Endothelial cell of umbilical vein (primary cell): Measurements from ENCODE around the gene CNFN. TPM values are rescaled to one million over a fixed set of nuclear protein-coding genes. Genes with fewer than 3 reads are reported as not detected.
A peak's percentile ranks its signal among the peaks of the same experiment; 100 is the strongest.

Experiments used
- BruUV-seq: library from RNA; stranded (reverse); fragments of 400-500 nt; replicated peaks from 2 replicates; lab custom pipeline; 2021; lab: Mats Ljungman, UMichigan
- CTCF ChIA-PET: fragments of 300-600, 350-600 bp; sonication (Branson Sonifier 250); formaldehyde crosslinking; loops from one replicate; lab custom pipeline; 2021; ENCODE audit warnings: antibody characterized with exemption, inconsistent platforms; lab: Charles Lee
- POLR2A ChIA-PET: fragments of 300-600, 350-600 bp; sonication (Branson Sonifier 250); formaldehyde crosslinking; loops from one replicate; lab custom pipeline; 2021; ENCODE audit warnings: antibody characterized with exemption, inconsistent platforms; lab: Charles Lee
- DNase-seq: peaks from one replicate; pipeline ENCODE4 v3.0.0-alpha.2; 2011; ENCODE audit warnings: low read depth, low spot score
- FAIRE-seq: peaks from 2 replicates; lab custom pipeline; 2011; peaks lifted over from hg19 to GRCh38; lab: Jason Lieb, UNC
- H2AFZ ChIP-seq: 2 replicates; pipeline ENCODE4 v1.6.0; 2012; ENCODE audit warnings: low read depth, low read length, control low read depth, inconsistent platforms
- H3K27ac ChIP-seq: 2 replicates; pipeline ENCODE4 v1.5.1; 2011; ENCODE audit warnings: low read depth, mild to moderate bottlenecking, control low read depth, low read length, moderate library complexity; ENCODE audit not compliant: insufficient read depth
- H3K27me3 ChIP-seq, 2 experiments: 2 replicates each; pipeline versions ENCODE4 v1.6.0 to v1.6.1; 2011; ENCODE audit warnings: low read length in 2 of 2, mixed read lengths in 1 of 2; ENCODE audit not compliant: control insufficient read depth in 2 of 2, insufficient read depth in 2 of 2
- H3K36me3 ChIP-seq, 2 experiments: 2 replicates in 1 of 2; 3 replicates in 1 of 2; pipeline ENCODE4 v1.5.1; 2011; ENCODE audit warnings: low read length in 2 of 2, mild to moderate bottlenecking in 1 of 2, moderate library complexity in 1 of 2; ENCODE audit not compliant: control insufficient read depth in 2 of 2, insufficient read depth in 2 of 2; ENCODE audit errors: extremely low read depth in 1 of 2
- H3K4me1 ChIP-seq: 3 replicates; pipeline ENCODE4 v1.5.1; 2011; ENCODE audit warnings: mild to moderate bottlenecking, low read length; ENCODE audit not compliant: control insufficient read depth, insufficient read depth; ENCODE audit errors: extremely low read depth
- H3K4me2 ChIP-seq: 2 replicates; pipeline ENCODE4 v1.6.1; 2011; ENCODE audit warnings: low read length, control low read depth, mixed read lengths; ENCODE audit not compliant: insufficient read depth
- H3K4me3 ChIP-seq, 3 experiments: fragments of 200-600 bp in 1 of 3; sonication (generic), shearing (Covaris generic) in 1 of 3; replicated peaks in 1 of 3; 2 replicates each; pipeline ENCODE4 v1.5.1; 2011 to 2016; ENCODE audit warnings: control low read depth in 3 of 3, low read length in 3 of 3, mild to moderate bottlenecking in 2 of 3, inconsistent platforms in 1 of 3, low read depth in 1 of 3, moderate library complexity in 1 of 3; ENCODE audit not compliant: insufficient read depth in 1 of 3
- H3K79me2 ChIP-seq: 2 replicates; pipeline ENCODE4 v1.6.0; 2012; ENCODE audit warnings: low read length, inconsistent platforms; ENCODE audit not compliant: control insufficient read depth, insufficient read depth
- H3K9ac ChIP-seq: replicated peaks from 2 replicates; pipeline ENCODE3; 2011; ENCODE audit warnings: low read length, control low read depth; ENCODE audit not compliant: insufficient read depth; ENCODE audit errors: extremely low read depth
- H3K9me1 ChIP-seq: replicated peaks from 3 replicates; pipeline ENCODE4 v1.6.0; 2011; ENCODE audit warnings: mild to moderate bottlenecking, low read length; ENCODE audit not compliant: control insufficient read depth, insufficient read depth; ENCODE audit errors: extremely low read depth
- H3K9me3 ChIP-seq: replicated peaks from 2 replicates; pipeline ENCODE4 v1.5.1; 2012; ENCODE audit warnings: low read length, inconsistent platforms; ENCODE audit not compliant: control insufficient read depth, insufficient read depth
- H4K20me1 ChIP-seq: replicated peaks from 2 replicates; pipeline ENCODE3; 2011; ENCODE audit warnings: mild to moderate bottlenecking, low read length; ENCODE audit not compliant: control insufficient read depth, insufficient read depth; ENCODE audit errors: extremely low read depth
- CTCF ChIP-seq, 2 donors: IDR thresholded peaks; 1 replicate in 1 of 2; 2 replicates in 1 of 2; pipeline ENCODE4 v1.5.1; 2011; ENCODE audit warnings: low read length in 2 of 2, mild to moderate bottlenecking in 2 of 2, moderate library complexity in 2 of 2, control low read depth in 1 of 2, inconsistent platforms in 1 of 2, low read depth in 1 of 2; ENCODE audit not compliant: insufficient read depth in 1 of 2; ENCODE audit errors: extremely low read depth in 1 of 2
- EZH2 ChIP-seq: IDR thresholded peaks from 2 replicates; pipeline ENCODE4 v1.6.1; 2012; ENCODE audit warnings: borderline replicate concordance, low read depth, mild to moderate bottlenecking, moderate library complexity, low read length, inconsistent platforms; ENCODE audit not compliant: severe bottlenecking
- FOS ChIP-seq: IDR thresholded peaks from 2 replicates; pipeline ENCODE4 v1.6.1; 2011; ENCODE audit warnings: mild to moderate bottlenecking, low read length, moderate library complexity, borderline replicate concordance; ENCODE audit not compliant: insufficient read depth
- GATA2 ChIP-seq: IDR thresholded peaks from 2 replicates; pipeline ENCODE4 v1.7.0; 2011; ENCODE audit warnings: low read depth, mild to moderate bottlenecking, moderate library complexity, mixed read lengths, low read length; ENCODE audit not compliant: insufficient read length, insufficient read depth
- JUN ChIP-seq: IDR thresholded peaks from 2 replicates; pipeline ENCODE4 v1.6.1; 2011; ENCODE audit warnings: borderline replicate concordance, low read depth; ENCODE audit not compliant: insufficient read length, insufficient read depth
- MAX ChIP-seq: IDR thresholded peaks from 2 replicates; pipeline ENCODE4 v1.6.1; 2011; ENCODE audit not compliant: insufficient read depth, insufficient read length
- MYC ChIP-seq: IDR thresholded peaks from one replicate; pipeline ENCODE4 v1.6.1; 2011; ENCODE audit warnings: mild to moderate bottlenecking, low read depth, low read length
- POLR2A ChIP-seq: IDR thresholded peaks from 2 replicates; pipeline ENCODE4 v1.6.1; 2012; ENCODE audit warnings: low read depth, mild to moderate bottlenecking, control low read depth, low read length
- POLR2AphosphoS5 ChIP-seq: IDR thresholded peaks from 2 replicates; pipeline ENCODE4 v1.6.1; 2012; ENCODE audit warnings: low read depth, mild to moderate bottlenecking, control low read depth, low read length, moderate library complexity; ENCODE audit not compliant: insufficient read depth
- dilution Hi-C: fragments of 300-500 bp; cut with MboI; formaldehyde crosslinking; loops from one replicate; pipeline ENCODE4 v1.15.0; 2019; ENCODE audit warnings: low sequenced_read_pairs; ENCODE audit not compliant: extremely low pct_ligation_motif_present
- intact Hi-C: fragments of 100-400 bp; cut with micrococcal nuclease; formaldehyde crosslinking; loops from one replicate; pipeline ENCODE4 v1.10.0; 2022
- polyA plus RNA-seq, 4 experiments: library from polyadenylated mRNA; depleted of rRNA in 3 of 4; stranded (reverse) in 3 of 4; unstranded in 1 of 4; fragments of >200 nt; gene quantifications; 2 replicates each; pipeline versions ENCODE4 v1.2.1 to v1.2.3, GENCODE V29; 2011 to 2012; ENCODE audit warnings: missing spikeins in 1 of 4
- total RNA-seq: library from RNA; stranded (reverse); gene quantifications from 2 replicates; pipeline ENCODE4 v1.2.3, GENCODE V29; 2021

CNFN gene
- total and polyA plus RNA-seq, 2 donors (not counting 3 experiments of a cell fraction or from before 2014, with no cell fraction given), result 0.23 to 0.73 TPM

GRCh38 chr19:42362891-42363440 lies 27.1 kb downstream of the CNFN start:
- H3K9me3 ChIP-seq, result no peaks in the 10 kb centered on the region
- no peak overlapping the region for H3K9ac ChIP-seq
- intact Hi-C loops, result no loop called here
- ChIA-PET CTCF (no interaction called here), POLR2A (no interaction called here)
- DNase-seq (no peak), FAIRE-seq (no peak)
- no peaks in the 10 kb centered on the region for H3K9me1 ChIP-seq
- no peak overlapping the region for H3K4me3 ChIP-seq
- no peak overlapping the region for H3K4me2 ChIP-seq
- H2AFZ ChIP-seq, result no peak overlapping the region
- no peaks in the 10 kb centered on the region for H3K4me1 ChIP-seq
- BruUV-seq, result no TSS peak
- no peak for TF ChIP-seq MAX
- TF ChIP-seq GATA2, result no peak
- TF ChIP-seq POLR2AphosphoS5, result no peak
- no peaks in the 10 kb centered on the region for H3K79me2 ChIP-seq
- peaks cover 0 to 11% of the 10 kb centered on the region in 2 experiments for H3K36me3 ChIP-seq
- dilution Hi-C loops, result no loop called here
- H3K27me3 ChIP-seq, result no peaks in the 10 kb centered on the region
- no peaks in the 10 kb centered on the region for H4K20me1 ChIP-seq
- no peak overlapping the region for H3K27ac ChIP-seq

- DNase-seq (no peak), FAIRE-seq (no peak)
- H3K4me1 ChIP-seq, result no peaks in the 10 kb centered on the region
- no peaks in the 10 kb centered on the region for H3K9me1 ChIP-seq
- ChIA-PET CTCF (no interaction called here), POLR2A (no interaction called here)
- no peaks in the 10 kb centered on the region for H4K20me1 ChIP-seq
- no peaks in the 10 kb centered on the region for H3K79me2 ChIP-seq
- TSS peak; percentile 5 for BruUV-seq
- dilution Hi-C loops, result no loop called here
- H3K4me3 ChIP-seq, result no peak overlapping the region
- intact Hi-C loops, result no loop called here
- no peaks in the 10 kb centered on the region for H3K9me3 ChIP-seq
- H3K9ac ChIP-seq, result no peak overlapping the region
- H3K36me3 ChIP-seq, result peaks cover 0 to 14% of the 10 kb centered on the region in 2 experiments
- H2AFZ ChIP-seq, result no peak overlapping the region
- H3K4me2 ChIP-seq, result no peak overlapping the region
- no peaks in the 10 kb centered on the region for H3K27me3 ChIP-seq
- TF ChIP-seq FOS (no peak), EZH2 (no peak), CTCF (IDR thresholded peaks at IDR 0.05; ENCODE audit: extremely low read depth in 1 of 2, insufficient read depth in 1 of 2, low read depth in 1 of 2, low read length in 2 of 2) (no peak), POLR2A (no peak), MYC (no peak), JUN (no peak), MAX (no peak), GATA2 (no peak), POLR2AphosphoS5 (no peak)
- H3K27ac ChIP-seq, result no peak overlapping the region
Measured at GRCh38 chr19:42362342-42362741, 27.8 kb downstream of the CNFN start.
